Stimulated activated CD4-positive, alpha-beta T cell treated with anti-CD3 and anti-CD28 coated beads, Interleukin-15, amount 100 ng/mL, for 48 hours (primary cell): ENCODE measurements around the gene SPHK1.

Experiments used
- DNase-seq, 2 donors: peaks; one replicate each; pipeline ENCODE4 v3.0.0-alpha.2; 2020; ENCODE audit warnings: low read depth in 2 of 2

The SPHK1 gene

DNA sequence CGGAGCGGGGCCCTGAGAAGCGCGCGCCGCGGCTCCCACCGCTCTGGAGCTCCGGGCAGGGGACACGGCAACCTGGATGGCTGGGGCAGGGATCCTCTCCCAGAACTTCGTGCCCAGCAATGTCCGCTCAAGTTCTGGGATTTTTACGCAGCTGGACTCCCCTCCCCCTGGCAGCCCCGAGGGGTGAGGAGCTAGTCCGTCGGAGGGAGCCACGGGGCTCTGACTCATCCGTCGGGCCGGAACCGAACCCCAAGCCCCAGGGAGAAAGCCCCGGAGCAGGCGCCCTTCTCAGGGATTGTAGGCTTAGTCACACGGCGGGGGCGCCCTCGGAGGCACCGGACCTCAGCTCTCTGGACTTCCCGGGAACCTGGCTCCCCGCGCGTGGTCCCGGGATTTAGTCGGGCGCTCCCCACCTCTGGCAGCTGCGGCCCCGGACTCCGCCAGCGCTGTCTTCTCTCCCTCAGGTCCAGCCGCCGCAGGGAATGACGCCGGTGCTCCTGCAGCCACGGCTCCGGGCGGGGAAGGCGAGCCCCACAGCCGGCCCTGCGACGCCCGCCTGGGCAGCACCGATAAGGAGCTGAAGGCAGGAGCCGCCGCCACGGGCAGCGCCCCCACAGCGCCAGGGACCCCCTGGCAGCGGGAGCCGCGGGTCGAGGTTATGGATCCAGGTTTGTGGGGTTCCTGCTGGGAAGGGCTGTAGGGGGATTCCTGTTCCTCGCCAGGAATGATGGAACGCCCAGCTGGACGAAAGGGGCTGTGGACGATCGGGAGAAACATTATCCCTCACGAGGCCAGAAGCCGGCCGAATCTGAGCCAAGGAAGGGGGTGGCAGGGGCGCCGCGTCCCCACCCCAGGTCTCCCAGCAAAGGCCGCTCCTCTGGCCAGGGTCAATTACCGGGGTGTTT, 830 bp downstream of the SPHK1 start:
- peak in 1 of 2 donors; percentile 17 for DNase-seq

DNA sequence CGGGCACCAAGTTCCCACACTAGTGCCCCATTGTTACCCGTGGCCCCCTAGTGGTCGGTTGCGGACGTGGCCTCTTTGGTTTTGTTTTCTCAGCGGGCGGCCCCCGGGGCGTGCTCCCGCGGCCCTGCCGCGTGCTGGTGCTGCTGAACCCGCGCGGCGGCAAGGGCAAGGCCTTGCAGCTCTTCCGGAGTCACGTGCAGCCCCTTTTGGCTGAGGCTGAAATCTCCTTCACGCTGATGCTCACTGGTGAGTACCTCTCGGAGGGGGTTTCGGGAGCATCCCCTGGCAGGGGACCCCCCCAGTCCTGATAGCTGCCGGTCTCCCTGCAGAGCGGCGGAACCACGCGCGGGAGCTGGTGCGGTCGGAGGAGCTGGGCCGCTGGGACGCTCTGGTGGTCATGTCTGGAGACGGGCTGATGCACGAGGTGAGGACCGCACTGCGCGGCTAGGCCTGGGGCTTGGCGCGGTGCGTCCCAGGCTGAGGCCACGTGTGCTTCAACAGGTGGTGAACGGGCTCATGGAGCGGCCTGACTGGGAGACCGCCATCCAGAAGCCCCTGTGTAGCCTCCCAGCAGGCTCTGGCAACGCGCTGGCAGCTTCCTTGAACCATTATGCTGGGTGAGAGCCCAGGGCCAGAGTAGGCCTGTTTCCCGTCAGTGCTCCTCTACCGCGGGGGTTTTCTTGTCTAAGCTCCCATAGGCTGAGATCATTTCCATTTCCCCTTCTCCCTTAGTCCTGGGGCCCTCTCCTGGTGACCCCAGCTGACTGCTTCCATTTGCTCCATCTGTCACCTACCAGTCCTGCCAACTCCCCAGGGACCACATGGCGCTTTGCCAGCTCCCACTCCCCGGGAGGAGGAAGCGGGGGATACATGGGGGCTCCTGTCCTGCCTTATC, 1.7 kb downstream of the SPHK1 start:
- peak; percentile 73 to 84 for DNase-seq

DNA sequence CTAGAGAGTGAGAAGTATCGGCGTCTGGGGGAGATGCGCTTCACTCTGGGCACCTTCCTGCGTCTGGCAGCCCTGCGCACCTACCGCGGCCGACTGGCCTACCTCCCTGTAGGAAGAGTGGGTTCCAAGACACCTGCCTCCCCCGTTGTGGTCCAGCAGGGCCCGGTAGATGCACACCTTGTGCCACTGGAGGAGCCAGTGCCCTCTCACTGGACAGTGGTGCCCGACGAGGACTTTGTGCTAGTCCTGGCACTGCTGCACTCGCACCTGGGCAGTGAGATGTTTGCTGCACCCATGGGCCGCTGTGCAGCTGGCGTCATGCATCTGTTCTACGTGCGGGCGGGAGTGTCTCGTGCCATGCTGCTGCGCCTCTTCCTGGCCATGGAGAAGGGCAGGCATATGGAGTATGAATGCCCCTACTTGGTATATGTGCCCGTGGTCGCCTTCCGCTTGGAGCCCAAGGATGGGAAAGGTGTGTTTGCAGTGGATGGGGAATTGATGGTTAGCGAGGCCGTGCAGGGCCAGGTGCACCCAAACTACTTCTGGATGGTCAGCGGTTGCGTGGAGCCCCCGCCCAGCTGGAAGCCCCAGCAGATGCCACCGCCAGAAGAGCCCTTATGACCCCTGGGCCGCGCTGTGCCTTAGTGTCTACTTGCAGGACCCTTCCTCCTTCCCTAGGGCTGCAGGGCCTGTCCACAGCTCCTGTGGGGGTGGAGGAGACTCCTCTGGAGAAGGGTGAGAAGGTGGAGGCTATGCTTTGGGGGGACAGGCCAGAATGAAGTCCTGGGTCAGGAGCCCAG, 2.8 kb downstream of the SPHK1 start:
- DNase-seq = no peak

DNA sequence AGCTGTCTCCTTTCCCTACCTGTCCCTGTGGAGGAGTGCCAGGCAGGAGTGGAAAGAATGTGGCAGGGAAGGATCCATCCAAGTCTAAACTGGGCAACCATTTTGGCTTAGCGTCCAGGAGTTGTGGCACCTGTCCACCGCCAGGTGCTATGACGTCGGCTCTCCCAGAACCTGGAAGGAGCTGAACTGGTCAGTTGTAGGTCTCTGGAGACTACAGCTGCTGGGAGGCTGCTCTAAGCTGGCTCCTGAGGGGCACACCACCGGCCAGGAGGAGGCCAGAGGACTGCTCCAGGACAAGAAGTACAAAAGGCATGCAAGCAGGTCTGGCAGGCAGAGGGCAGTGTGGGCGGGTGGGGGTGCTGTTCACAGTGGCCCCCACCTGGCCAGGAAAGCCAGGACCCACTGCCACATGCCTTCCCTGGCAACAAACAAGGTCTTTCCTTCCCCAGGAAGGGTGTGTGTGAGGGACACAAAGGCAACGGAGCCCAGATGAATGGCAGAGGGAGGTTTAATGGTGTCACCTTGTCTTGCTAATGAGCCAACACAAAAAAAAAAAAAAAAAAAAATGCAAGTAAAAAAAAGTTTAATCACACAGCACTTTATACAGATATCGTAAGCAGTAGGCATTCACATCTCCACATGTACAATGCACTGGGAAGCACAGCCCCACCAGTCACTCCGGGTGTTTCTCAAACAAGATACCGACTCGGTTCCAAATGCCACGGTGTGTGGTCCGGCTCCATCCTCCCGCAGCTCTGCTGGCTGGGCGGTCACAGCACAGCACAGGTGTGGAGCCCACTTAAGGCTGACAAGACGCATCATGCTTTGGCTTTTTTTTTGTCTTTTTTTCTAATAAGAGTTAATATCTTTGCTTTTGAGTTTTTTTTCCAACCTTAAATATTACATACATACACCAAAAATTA, 4.8 kb downstream of the SPHK1 start:
- DNase-seq = no peak

DNA sequence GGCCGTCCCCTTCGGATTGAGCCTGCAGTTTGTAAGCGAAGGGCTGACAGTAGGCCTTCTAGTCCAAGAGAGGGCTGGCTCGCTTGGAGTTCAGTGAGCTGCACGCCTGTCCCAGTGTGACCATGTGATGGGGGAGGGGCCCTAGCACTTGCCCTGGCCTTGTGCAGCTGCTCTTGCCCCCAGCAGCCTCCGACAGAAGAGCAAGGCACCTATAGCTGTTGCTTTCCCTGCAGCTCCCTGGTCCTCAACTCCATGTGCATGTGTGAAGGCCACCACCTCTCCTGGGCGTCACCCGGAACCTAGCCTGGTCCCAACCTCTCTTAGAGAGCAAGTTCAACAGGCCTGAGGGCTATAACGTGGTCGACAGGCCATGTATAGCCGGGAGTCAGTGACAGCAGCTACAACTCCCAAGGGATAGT, 5.6 kb downstream of the SPHK1 start:
- no peak for DNase-seq

DNA sequence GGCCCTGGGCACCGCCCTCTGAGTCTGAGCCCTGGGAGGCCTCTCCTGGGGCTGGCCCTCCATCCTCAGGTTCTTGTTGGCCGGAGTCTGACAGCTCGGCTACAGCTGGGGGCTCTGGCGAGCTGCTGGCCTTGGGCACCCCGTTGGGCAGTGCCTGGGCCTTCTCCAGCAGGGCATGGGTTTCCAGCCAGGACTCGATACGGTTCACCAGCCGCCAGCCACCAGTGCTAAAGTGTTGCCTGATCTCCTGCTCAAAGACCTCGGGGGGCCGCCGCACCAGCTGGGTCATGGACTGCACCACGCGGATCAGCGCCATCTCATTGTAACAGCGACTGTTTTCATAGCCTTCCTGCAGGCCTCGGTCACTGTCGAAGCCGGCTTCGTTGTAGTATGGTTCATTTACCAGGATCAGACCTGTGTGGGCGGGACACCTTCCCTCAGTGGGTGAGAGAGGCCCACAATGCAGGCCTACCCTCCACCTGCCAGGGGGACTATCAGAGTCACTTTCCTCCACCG, 6.8 kb downstream of the SPHK1 start:
- DNase-seq = no peak

DNA sequence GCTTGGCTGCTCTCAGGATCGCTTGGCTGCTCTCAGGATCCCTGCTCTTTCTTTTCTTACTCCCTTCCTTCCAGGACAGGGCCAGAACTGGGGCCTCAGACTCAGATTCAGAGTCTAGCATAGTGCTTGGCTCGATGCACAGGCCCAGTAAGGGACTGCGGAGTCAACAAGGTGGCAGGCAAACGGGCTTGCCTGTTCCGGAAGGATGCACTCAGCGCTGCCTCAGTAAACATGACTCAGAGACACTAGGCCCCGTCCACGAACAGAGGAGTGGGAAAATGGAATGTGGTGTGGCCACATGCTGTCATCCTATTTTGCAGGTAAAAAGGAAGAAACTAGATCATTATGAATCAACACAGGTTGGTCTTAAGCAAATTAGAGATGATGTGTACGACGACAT, 9.8 kb downstream of the SPHK1 start:
- no peak for DNase-seq

DNA sequence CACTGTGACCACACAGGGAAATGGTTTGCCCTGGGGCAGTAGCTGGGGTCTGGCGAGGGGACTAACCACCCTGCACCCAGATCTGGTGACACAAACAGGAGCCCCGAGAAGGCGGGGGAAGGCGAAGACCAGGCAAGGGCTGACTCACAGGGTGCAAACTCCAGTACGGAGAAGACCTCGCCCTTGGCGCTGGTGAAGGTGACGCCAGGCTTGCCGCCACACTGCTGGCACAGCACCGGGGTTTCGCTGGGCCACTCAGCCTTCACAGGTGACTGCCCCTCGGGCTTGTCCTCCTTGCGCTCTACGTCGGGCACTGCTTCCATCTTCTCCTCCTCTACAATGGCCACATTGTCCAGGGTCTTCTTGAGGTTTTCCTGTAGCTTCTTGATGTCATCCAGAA, 11.6 kb downstream of the SPHK1 start:
- DNase-seq = no peak

DNA sequence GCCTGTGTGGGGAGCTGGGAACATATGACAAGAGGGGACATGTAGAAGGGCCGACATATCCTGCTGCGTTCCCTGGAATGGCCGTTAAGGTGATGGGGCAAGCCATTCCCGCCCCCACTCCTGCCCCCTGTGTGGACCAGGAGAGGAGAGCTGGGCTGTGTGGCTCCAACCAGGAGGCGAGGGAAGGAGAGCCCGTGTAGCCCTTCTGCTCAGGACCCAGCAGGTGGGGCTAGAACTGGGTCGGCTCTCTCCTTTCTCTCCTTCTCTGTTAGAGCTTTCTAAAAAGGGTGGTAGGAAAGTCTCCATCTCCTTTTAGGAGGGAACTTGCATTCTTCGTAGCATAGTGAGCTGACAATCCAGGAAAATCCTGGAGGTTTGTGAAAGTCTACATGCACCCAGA, 12.8 kb downstream of the SPHK1 start:
- DNase-seq = no peak

DNA sequence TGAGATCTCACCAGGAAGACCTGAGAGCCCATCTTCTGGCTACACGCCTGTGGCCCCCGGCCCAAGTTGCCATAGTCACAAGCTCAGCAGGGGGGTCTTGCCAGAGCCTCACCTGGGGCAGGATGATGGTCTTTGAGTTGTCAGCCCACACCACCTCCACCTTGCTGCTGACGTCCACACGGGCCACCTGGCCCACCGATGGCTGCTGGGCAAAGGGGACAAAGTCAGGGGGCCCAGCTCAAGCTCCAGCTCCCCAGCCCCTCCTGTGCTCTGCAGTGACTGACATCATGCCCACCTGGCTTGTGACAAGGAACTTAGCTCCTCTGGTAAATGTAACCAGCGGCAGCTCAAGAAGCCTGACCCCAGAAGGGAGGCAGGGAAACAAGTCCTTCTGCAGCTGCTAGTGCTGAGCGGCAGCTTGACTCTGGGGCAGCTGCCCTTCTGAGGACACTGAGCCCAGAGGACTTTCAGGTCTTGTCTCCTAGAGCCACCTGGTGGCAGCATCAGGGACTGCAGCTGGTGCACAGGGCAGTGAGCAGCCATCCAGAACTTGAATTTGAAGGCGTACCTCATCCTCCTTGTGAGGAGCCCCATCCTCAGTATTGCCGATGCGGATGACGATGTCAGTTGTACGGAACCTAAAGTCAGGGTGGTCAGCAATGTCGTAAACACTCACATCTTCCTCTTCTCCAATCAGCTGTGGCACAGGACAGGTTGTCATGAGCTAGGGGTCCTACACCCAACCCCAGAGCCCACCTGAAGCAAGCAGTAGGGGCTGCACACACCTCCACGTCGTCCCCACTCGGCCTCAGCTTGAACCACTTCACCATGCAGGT, 13.5 kb downstream of the SPHK1 start:
- peak; percentile 73 to 84 for DNase-seq

DNA sequence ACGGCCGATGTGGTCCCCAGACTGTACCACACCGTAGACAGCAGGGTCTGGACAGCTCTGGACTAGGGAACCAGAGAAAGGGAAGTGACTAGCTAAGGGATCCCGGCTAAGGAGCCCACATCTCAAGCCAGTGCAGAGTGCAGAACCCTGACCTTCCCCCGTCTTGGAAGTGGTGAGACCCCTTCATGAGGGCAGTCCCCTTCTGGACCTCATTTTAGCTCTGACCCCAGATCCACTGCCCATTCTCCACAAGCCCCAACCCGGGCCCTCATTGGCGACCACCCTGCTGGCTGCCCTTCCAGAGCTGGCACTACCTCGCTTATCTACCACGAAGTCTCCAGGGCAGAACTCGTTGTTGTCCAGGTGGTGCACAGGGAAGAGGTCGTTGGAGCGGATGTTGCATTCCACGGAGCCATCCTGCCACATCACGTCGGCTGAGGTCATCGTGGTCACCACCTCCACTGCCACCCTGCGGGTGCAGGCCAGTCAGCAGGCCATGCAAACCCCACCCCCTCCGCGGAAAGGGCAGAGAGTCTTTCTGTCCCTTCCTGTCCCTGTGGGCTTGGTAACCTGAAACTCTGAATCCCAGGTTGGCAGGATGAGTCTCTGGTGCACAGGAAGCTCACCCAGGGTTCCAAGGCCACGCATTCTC, 14.2 kb downstream of the SPHK1 start:
- no peak for DNase-seq

DNA sequence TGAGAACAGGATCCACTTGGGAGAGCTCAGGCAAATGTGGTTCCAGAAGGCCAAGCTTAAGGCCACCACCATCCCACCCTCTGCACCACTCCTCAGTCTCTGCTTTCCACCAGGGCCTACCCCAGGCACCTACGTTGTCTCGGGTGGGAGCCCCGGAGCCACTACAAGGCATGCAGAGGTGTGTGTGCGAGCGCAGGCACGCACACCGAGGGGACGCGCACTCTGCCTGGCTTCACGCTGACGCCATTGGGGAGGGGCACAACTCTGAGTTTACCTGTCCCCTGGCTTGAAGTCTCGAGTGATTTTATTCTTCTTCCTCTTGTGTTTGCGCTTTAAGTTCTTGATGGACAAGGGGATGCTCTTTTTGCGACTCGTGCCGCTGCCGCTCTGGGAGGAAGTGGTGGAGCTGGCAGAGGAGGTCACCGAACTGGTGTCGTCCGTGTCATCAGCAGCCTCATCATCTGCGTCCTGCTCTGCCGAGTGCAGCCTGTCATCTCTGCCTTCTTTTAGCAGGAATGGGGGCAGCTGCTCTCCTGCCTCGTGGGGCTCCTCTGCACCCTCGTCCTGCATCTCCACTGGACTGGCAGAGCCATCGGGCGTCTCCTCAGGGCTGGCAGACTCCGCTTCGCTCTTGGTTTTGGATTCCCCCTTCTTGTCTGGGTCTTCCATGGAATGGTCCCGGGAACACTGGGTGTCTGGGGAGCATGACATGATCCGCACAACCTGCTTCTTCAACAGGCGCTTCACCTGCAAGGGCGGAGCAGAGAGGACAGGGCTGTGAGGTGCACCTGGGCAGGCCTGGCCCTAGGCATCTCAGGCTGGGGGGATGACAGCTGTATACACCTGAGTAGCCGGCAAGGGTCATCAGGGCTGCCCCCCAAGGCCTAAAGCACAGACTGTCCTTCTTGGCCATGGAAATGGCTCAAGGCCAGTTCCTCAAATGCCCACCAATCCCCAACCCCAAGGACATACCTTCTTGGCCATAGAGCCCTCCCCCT, 15.1 kb downstream of the SPHK1 start:
- no peak for DNase-seq

DNA sequence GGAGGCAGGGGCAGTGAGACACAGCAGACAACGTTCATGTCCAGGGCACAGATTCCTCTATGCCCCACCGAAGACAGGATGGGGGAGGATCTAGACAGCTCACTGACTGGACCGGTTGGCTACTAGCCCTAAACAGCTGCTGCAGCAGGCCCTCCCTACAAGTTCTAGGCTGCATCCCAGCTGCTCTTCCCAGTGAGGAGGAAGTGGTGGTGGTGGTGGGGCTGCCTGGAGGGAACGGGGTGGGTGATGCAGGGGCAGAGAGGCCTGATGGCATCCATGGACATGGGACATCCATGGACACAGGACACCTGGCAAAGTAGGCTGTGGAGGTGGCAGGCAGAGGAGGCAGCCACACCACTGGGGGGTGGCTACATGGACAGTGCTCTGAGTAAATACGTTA, 18.3 kb downstream of the SPHK1 start:
- DNase-seq = no peak

DNA sequence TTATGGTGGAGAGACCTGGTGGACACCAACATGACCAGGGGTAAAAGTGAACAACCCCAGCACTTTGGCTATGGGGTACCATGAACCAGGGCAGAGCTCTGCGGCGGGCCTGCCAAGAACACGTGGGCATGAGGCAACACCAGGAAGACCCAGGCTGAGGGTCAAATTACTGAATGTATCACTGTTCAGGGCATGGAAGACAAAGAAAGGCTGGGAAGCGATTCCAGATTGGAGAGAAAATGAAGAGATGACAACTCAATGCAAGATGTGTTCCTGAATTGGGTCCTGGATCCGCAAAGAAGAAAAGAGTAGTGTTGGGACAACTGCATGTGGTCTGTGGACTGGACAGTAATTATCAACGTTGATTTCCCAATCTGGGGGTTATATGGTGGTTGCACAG, 19.8 kb downstream of the SPHK1 start:
- no peak for DNase-seq

DNA sequence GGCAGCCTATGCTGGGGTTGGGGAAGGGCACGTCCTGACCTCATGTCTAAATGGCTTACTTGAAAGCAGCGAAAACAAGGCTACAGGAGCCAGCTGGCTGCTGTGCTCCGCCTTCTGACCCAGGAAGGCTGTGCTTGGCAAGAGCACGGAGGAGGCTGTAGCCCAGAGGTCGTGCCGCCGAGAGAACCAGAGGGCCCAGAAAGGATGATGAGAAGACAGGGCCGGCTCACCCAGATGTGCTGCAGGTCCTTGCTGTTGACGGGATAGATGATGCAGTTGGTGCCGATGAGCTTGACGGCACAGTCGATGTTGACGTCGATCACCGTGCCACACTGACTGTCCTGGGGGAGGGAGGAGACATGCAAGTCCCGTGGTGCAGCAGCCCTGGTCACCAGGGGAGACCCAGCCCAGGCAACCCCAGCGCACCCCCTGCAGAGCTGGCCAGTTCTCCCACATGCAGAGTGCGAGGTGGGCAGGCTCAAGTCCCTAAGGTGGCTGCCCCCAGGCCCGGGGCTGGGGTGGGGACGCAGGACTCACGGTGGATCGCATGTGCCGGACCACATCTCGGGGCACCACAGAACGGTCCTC, 20.7 kb downstream of the SPHK1 start:
- DNase-seq = no peak

DNA sequence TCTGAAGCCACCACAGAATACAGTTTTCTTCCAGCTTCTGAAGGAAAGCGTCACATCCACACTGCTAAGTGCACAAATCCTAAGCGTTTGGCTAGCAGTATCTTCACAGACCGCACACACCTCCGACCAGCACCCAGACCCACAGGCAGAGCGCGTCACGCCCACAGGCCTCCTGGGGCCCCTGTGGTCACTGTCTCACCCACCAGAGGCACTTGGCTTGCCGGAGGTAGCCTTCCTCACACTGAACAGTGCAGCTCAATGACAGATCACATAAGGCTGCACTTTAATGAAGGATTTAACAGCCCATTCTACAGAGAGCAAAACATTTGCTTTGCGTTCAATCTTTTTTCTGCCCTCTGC, 21.2 kb downstream of the SPHK1 start:
- no peak for DNase-seq

DNA sequence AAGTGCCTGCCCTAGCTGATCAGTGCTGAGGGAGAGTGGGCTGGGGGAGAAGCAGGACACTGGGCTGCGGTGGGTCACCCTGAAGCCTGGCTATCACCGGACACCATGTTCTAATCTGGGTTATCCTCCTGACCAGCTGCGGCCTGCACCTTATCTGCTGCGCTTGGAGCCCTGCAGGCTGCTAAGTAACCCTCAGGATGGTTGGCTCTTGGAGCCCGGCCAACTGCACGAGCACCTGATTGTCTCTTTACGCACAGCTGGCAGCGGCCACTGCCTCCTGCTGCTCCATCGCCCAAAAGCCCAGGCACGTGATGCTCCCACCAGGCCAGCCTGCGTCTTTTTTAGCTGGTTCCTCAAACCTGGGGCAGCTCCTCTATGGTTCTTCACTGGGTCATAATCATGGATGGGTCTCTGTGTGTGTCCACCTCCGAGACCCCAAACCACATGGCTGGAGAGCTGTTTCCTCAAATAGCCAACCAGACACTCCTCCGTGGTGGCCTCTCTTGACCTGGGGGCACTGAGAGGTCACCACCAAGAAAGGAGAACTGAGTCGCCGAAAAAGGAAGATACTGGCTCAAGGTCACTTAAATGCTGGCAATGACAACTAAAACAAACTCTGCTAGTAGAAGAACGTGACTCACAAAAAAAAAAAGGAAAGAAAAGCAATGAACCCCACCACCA, 21.7 kb downstream of the SPHK1 start:
- no peak for DNase-seq
